ENCODE data around the gene C11orf71.

The C11orf71 gene

DNA sequence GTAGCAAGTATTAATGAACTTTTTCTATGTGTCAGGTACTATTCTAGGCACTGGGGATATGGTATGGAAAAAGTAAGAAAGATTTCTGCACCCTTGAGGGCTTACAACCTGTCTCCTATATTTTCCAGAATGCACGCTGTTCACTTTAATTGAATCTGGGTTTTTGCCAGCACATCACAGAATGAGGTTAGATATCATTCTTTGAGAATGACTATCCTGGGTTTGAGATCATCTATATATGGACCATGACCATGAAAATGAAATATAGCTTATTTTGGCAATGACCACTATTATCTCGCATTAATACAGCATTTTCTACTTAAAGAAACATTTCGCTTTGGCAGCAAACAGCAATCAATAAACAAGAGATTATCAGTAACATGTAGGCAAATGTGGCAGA is 46.9 kb downstream of the C11orf71 start:
- no peak for DNase-seq

DNA sequence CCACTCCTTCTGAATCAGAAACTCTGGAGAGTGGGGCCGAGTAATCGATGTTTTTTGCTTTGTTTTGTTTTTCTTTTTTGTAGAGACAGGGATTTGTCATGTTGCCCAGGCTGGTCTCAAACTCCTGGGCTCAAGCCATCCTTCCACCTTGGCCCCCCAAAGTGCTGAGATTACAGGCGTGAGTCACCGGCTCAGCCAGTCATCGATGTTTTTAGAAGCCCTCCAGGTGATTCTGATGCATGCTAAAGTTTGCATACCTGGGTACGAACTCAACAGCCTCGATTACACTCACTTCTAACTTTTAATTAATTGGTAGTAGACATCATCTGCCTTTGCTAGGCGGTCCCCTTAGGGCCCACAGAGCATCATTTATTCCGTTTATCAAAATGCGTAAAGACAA is 50.3 kb downstream of the C11orf71 start:
- no peak for DNase-seq
